ENCODE data around the gene CACNA1B. TPM values are rescaled to one million over a fixed set of nuclear protein-coding genes. Genes with fewer than 3 reads are reported as not detected.
"Not testable (repeated sequence)": the region's sequence is repeated elsewhere in the genome, so short reads cannot be mapped to it uniquely, and the experiment has no call there.

The CACNA1B gene
- total RNA-seq, 1 donor, result under 0.01 TPM

- Histone ChIP-seq H4K20me1 (ENCODE audit: insufficient read depth, low read length) (no peaks in the 10 kb centered on the region), H3K27me3 (ENCODE audit: insufficient read depth, low read length) (no peaks in the 10 kb centered on the region), H3K9me3 (ENCODE audit: low read depth, low read length) (no peaks in the 10 kb centered on the region), H3K4me1 (ENCODE audit: insufficient read depth, low read length) (no peaks in the 10 kb centered on the region), H3K36me3 (ENCODE audit: insufficient read depth, low read length) (no peaks in the 10 kb centered on the region), H3K4me2 (ENCODE audit: insufficient read depth, low read length) (no peak overlapping the region), H3K79me2 (ENCODE audit: insufficient read depth, low read length) (no peaks in the 10 kb centered on the region), H3K27ac (ENCODE audit: low read depth, low read length) (no peak overlapping the region), H3K4me3 (ENCODE audit: insufficient read depth, low read length) (no peak overlapping the region), H2AFZ (ENCODE audit: low read length) (no peak overlapping the region)
- peak; percentile 74 for DNase-seq (ENCODE audit: insufficient read length, low spot score, missing footprints)
- TF ChIP-seq CTCF (IDR thresholded peaks at IDR 0.05; ENCODE audit: extremely low read depth, low read depth, low read length), result no peak
Observed at GRCh38 chr9:138121438-138122050, 244.0 kb downstream of the CACNA1B start.

- no peak for TF ChIP-seq CTCF (IDR thresholded peaks at IDR 0.05; ENCODE audit: extremely low read depth, low read depth, low read length)
- Histone ChIP-seq H3K27me3 (ENCODE audit: insufficient read depth, low read length) (no peaks in the 10 kb centered on the region), H3K4me2 (ENCODE audit: insufficient read depth, low read length) (no peak overlapping the region), H4K20me1 (ENCODE audit: insufficient read depth, low read length) (no peaks in the 10 kb centered on the region), H3K4me1 (ENCODE audit: insufficient read depth, low read length) (no peaks in the 10 kb centered on the region), H2AFZ (ENCODE audit: low read length) (no peak overlapping the region), H3K79me2 (ENCODE audit: insufficient read depth, low read length) (no peaks in the 10 kb centered on the region), H3K27ac (ENCODE audit: low read depth, low read length) (no peak overlapping the region), H3K36me3 (ENCODE audit: insufficient read depth, low read length) (no peaks in the 10 kb centered on the region), H3K4me3 (ENCODE audit: insufficient read depth, low read length) (no peak overlapping the region), H3K9me3 (ENCODE audit: low read depth, low read length) (no peaks in the 10 kb centered on the region)
- peak; percentile 72 for DNase-seq (ENCODE audit: insufficient read length, low spot score, missing footprints)
Observed at GRCh38 chr9:138122201-138122600, 244.6 kb downstream of the CACNA1B start.

GRCh38 chr9:138122676-138123075 lies 245.1 kb downstream of the CACNA1B start:
- Histone ChIP-seq H3K79me2 (ENCODE audit: insufficient read depth, low read length) (no peaks in the 10 kb centered on the region), H4K20me1 (ENCODE audit: insufficient read depth, low read length) (no peaks in the 10 kb centered on the region), H3K27me3 (ENCODE audit: insufficient read depth, low read length) (no peaks in the 10 kb centered on the region), H3K4me3 (ENCODE audit: insufficient read depth, low read length) (no peak overlapping the region), H3K27ac (ENCODE audit: low read depth, low read length) (no peak overlapping the region), H3K9me3 (ENCODE audit: low read depth, low read length) (no peaks in the 10 kb centered on the region), H3K4me2 (ENCODE audit: insufficient read depth, low read length) (no peak overlapping the region), H3K4me1 (ENCODE audit: insufficient read depth, low read length) (no peaks in the 10 kb centered on the region), H3K36me3 (ENCODE audit: insufficient read depth, low read length) (no peaks in the 10 kb centered on the region), H2AFZ (ENCODE audit: low read length) (no peak overlapping the region)
- TF ChIP-seq CTCF (IDR thresholded peaks at IDR 0.05; ENCODE audit: extremely low read depth, low read depth, low read length), result no peak
- DNase-seq (ENCODE audit: insufficient read length, low spot score, missing footprints), result no peak

GRCh38 chr9:138123086-138123485 lies 245.5 kb downstream of the CACNA1B start:
- TF ChIP-seq CTCF (IDR thresholded peaks at IDR 0.05; ENCODE audit: extremely low read depth, low read depth, low read length), result no peak
- H3K4me2 ChIP-seq (ENCODE audit: insufficient read depth, low read length), result no peak overlapping the region
- no peaks in the 10 kb centered on the region for H3K36me3 ChIP-seq (ENCODE audit: insufficient read depth, low read length)
- H4K20me1 ChIP-seq (ENCODE audit: insufficient read depth, low read length), result no peaks in the 10 kb centered on the region
- H3K27ac ChIP-seq (ENCODE audit: low read depth, low read length), result no peak overlapping the region
- H2AFZ ChIP-seq (ENCODE audit: low read length), result no peak overlapping the region
- peak; percentile 89 for DNase-seq (ENCODE audit: insufficient read length, low spot score, missing footprints)
- no peaks in the 10 kb centered on the region for H3K27me3 ChIP-seq (ENCODE audit: insufficient read depth, low read length)
- no peak overlapping the region for H3K4me3 ChIP-seq (ENCODE audit: insufficient read depth, low read length)
- H3K79me2 ChIP-seq (ENCODE audit: insufficient read depth, low read length), result no peaks in the 10 kb centered on the region
- H3K9me3 ChIP-seq (ENCODE audit: low read depth, low read length), result no peaks in the 10 kb centered on the region
- H3K4me1 ChIP-seq (ENCODE audit: insufficient read depth, low read length), result no peaks in the 10 kb centered on the region

GRCh38 chr9:138126090-138126857 lies 248.7 kb downstream of the CACNA1B start:
- not testable (repeated sequence) for H3K79me2 ChIP-seq (ENCODE audit: insufficient read depth, low read length); H3K27ac ChIP-seq (ENCODE audit: low read depth, low read length); H3K4me3 ChIP-seq (ENCODE audit: insufficient read depth, low read length); H3K27me3 ChIP-seq (ENCODE audit: insufficient read depth, low read length); DNase-seq (ENCODE audit: insufficient read length, low spot score, missing footprints); H2AFZ ChIP-seq (ENCODE audit: low read length); H4K20me1 ChIP-seq (ENCODE audit: insufficient read depth, low read length); H3K4me1 ChIP-seq (ENCODE audit: insufficient read depth, low read length); H3K36me3 ChIP-seq (ENCODE audit: insufficient read depth, low read length); H3K9me3 ChIP-seq (ENCODE audit: low read depth, low read length); H3K4me2 ChIP-seq (ENCODE audit: insufficient read depth, low read length)
